DOHH2 (cell line): ENCODE measurements around the gene KLF2.
"Not testable (repeated sequence)": the region's sequence is repeated elsewhere in the genome, so short reads cannot be mapped to it uniquely, and the experiment has no call there.

Experiments
- H3F3A ChIP-seq: fragments of 200-600 bp; sonication (generic), shearing (Covaris generic); 2 replicates; pipeline ENCODE4 v1.6.0; 2016; ENCODE audit warnings: antibody characterized with exemption, mild to moderate bottlenecking; ENCODE audit not compliant: control insufficient read depth, insufficient read depth
- H3K27ac ChIP-seq: fragments of 200-600 bp; sonication (generic); 2 replicates; pipeline ENCODE4 v1.5.1; 2014; ENCODE audit warnings: low read depth, mild to moderate bottlenecking, low read length, moderate library complexity
- H3K27me3 ChIP-seq: fragments of 200-600 bp; sonication (generic); 2 replicates; pipeline ENCODE4 v1.6.1; 2014; ENCODE audit warnings: mild to moderate bottlenecking, low read length, mixed read lengths; ENCODE audit not compliant: control insufficient read depth
- H3K36me3 ChIP-seq: fragments of 200-600 bp; sonication (generic); 2 replicates; pipeline ENCODE4 v1.6.1; 2014; ENCODE audit warnings: mild to moderate bottlenecking, low read length, moderate library complexity, mixed read lengths; ENCODE audit not compliant: control insufficient read depth
- H3K4me1 ChIP-seq: fragments of 200-600 bp; sonication (generic); 2 replicates; pipeline ENCODE4 v1.6.1; 2014; ENCODE audit warnings: mild to moderate bottlenecking, low read length, mixed read lengths; ENCODE audit not compliant: control insufficient read depth
- H3K4me2 ChIP-seq: fragments of 200-600 bp; sonication (generic); 2 replicates; pipeline ENCODE4 v1.6.0; 2014; ENCODE audit warnings: mild to moderate bottlenecking, low read length, moderate library complexity
- H3K4me3 ChIP-seq: fragments of 200-600 bp; sonication (generic); 2 replicates; pipeline ENCODE4 v1.5.1; 2014; ENCODE audit warnings: mild to moderate bottlenecking, low read length, mixed read lengths
- H3K79me2 ChIP-seq: fragments of 200-600 bp; sonication (generic); 2 replicates; pipeline ENCODE4 v1.6.1; 2014; ENCODE audit warnings: mild to moderate bottlenecking, low read length, mixed read lengths; ENCODE audit not compliant: control insufficient read depth
- H3K9me2 ChIP-seq: fragments of 200-600 bp; sonication (generic); replicated peaks from 2 replicates; pipeline ENCODE4 v1.6.1; 2014; ENCODE audit warnings: mild to moderate bottlenecking, low read length, mixed read lengths; ENCODE audit not compliant: control insufficient read depth
- H3K9me3 ChIP-seq: fragments of 200-600 bp; sonication (generic); 2 replicates; pipeline ENCODE4 v1.6.1; 2014; ENCODE audit warnings: antibody characterized with exemption, low read length, mixed read lengths; ENCODE audit not compliant: control insufficient read depth, insufficient read depth
- H4K20me1 ChIP-seq: fragments of 200-600 bp; sonication (generic); 2 replicates; pipeline ENCODE4 v1.6.0; 2014; ENCODE audit warnings: low read depth, mild to moderate bottlenecking, antibody characterized with exemption, low read length, moderate library complexity; ENCODE audit not compliant: control insufficient read depth, insufficient read depth
- EZH2phosphoT487 ChIP-seq: fragments of 200-600 bp; sonication (generic); IDR thresholded peaks from 2 replicates; pipeline ENCODE4 v1.6.1; 2017; ENCODE audit warnings: borderline replicate concordance, mild to moderate bottlenecking, antibody characterized with exemption, low read length, moderate library complexity, mixed read lengths
- TF ChIP-seq, protein P1 (sequence below): fragments of 200-600 bp; sonication (generic); IDR thresholded peaks from one replicate; pipeline ENCODE4 v1.5.1; 2014; ENCODE audit warnings: antibody characterized with exemption, mild to moderate bottlenecking, low read depth, low read length; ENCODE audit not compliant: poor library complexity, severe bottlenecking

Gene KLF2

DNA sequence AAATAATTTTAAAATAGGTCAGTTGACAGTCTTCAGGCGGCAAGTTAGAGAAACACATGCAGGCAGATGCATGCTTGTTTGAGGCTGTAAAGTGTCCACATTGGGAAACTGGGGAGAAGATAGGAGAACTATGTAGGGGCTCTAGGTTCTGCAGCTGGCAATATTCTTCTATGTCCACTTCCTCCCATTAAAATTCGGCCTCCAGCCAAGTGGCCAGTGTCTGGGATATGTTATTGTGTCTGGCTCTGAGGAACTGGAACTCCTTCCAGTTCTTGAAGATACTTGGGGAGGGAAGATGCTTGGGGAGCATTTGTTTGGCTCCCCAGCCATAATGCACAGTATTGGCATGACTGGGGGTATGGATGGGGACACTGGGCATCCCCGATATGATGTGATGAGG, 20.9 kb upstream of the KLF2 start:
- no peak overlapping the region for H3K27ac ChIP-seq
- H3K4me3 ChIP-seq = no peak overlapping the region
- H3K79me2 ChIP-seq = no peaks in the 10 kb centered on the region
- no peaks in the 10 kb centered on the region for H3K36me3 ChIP-seq
- no peak overlapping the region for H3K4me2 ChIP-seq
- H3F3A ChIP-seq = peaks cover 3% of the 10 kb centered on the region; the same call in 1 of the 2 replicates
- H3K4me1 ChIP-seq = peaks cover 37% of the 10 kb centered on the region
- no peaks in the 10 kb centered on the region for H3K9me3 ChIP-seq
- TF ChIP-seq, protein P1, sequence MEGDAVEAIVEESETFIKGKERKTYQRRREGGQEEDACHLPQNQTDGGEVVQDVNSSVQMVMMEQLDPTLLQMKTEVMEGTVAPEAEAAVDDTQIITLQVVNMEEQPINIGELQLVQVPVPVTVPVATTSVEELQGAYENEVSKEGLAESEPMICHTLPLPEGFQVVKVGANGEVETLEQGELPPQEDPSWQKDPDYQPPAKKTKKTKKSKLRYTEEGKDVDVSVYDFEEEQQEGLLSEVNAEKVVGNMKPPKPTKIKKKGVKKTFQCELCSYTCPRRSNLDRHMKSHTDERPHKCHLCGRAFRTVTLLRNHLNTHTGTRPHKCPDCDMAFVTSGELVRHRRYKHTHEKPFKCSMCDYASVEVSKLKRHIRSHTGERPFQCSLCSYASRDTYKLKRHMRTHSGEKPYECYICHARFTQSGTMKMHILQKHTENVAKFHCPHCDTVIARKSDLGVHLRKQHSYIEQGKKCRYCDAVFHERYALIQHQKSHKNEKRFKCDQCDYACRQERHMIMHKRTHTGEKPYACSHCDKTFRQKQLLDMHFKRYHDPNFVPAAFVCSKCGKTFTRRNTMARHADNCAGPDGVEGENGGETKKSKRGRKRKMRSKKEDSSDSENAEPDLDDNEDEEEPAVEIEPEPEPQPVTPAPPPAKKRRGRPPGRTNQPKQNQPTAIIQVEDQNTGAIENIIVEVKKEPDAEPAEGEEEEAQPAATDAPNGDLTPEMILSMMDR = no peak
- TF ChIP-seq EZH2phosphoT487 = no peak
- no peaks in the 10 kb centered on the region for H4K20me1 ChIP-seq
- H3K9me2 ChIP-seq = no peaks in the 10 kb centered on the region
- H3K27me3 ChIP-seq = no peaks in the 10 kb centered on the region

DNA sequence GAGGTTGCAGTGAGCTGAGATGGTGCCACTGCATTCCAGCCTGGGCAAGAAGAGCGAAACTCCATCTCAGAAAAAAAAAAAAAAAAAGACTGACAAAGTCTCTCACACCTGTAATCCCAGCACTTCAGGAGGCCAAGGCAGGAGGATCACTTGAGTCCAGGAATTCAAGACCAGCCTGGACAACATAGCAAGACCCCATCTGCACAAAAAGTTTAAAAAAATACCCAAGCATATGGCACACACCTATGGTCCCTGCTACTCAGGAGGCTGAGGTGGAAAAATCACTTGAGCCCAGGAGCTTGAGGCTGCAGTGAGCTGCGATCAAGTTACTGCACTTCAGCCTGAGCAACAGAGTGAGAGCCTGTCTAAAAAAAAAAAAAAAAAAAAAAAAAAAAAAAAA, 20.1 kb upstream of the KLF2 start:
- H3K4me2 ChIP-seq, H3F3A ChIP-seq: not testable (repeated sequence)

DNA sequence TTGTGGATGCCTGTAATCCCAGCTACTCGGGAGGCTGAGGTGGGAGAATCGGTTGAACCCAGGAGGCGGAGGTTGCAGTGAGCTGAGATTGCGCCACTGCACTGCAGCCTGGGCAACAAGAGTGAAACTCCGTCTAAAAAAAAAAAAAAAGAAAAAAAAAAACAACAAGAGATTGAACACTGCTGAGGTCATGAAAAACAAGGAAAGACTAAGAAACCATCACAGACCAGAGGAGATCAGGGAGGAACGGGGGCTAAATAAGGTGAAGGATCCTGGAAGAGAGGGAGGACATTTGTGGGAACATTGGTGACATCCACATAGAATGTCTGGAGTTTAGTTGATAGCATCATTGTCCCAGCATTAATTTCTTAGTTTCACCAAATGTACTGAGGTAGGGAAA, 19.6 kb upstream of the KLF2 start:
- H3K27ac ChIP-seq, H3K27me3 ChIP-seq, H3F3A ChIP-seq, H3K9me2 ChIP-seq, H3K4me3 ChIP-seq, H3K79me2 ChIP-seq, H4K20me1 ChIP-seq, H3K36me3 ChIP-seq, H3K4me2 ChIP-seq, H3K9me3 ChIP-seq: not testable (repeated sequence)
- H3K4me1 ChIP-seq = peaks cover 37% of the 10 kb centered on the region

More for the DNA sequence above, 20.1 kb upstream of the KLF2 start:
- not testable (repeated sequence) for H3K27me3 ChIP-seq, H4K20me1 ChIP-seq, H3K4me3 ChIP-seq, H3K36me3 ChIP-seq, H3K79me2 ChIP-seq, H3K27ac ChIP-seq, H3K9me2 ChIP-seq, H3K9me3 ChIP-seq
- H3K4me1 ChIP-seq = peaks cover 37% of the 10 kb centered on the region

DNA sequence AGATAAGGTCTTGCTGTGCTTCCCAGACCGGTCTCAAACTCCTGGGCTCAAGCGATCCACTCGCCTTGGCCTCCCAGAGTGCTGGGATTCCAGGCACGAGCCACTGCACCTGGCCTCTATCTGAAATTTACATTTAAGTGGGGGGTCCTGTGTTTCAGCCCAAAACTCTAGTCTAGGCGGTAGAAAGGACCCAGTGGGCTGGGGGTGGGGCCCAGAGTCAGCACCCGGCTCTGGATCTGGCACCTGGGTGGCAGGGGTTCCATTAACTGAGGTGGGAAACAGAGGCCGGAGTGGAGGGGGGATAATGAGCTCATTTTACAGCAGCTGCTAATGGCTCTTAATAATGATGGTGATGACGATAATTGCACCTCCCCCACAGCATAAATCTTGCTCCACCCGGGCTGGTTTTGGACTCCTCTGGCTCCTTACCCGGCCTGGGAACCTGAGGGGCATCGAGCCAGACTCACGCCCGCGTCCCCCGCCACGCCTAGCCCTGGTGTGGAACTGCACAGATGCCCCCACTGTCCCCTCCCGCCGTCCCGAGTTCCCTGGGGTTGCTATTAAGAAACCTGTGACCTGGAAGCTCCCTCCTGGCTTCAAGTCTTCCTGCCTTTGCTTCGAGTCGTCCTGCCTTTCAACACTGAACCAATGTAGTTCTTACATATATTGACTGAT, 17.8 kb upstream of the KLF2 start:
- TF ChIP-seq, protein P1 = no peak
- no peak for TF ChIP-seq EZH2phosphoT487
- Histone ChIP-seq H3K27me3 (no peaks in the 10 kb centered on the region), H3K79me2 (no peaks in the 10 kb centered on the region), H3F3A (peaks cover 3% of the 10 kb centered on the region; the same call in 1 of the 2 replicates), H3K4me3 (no peak overlapping the region), H4K20me1 (no peaks in the 10 kb centered on the region), H3K9me2 (no peaks in the 10 kb centered on the region), H3K36me3 (no peaks in the 10 kb centered on the region), H3K9me3 (no peaks in the 10 kb centered on the region), H3K27ac (no peak overlapping the region), H3K4me1 (peaks cover 34% of the 10 kb centered on the region), H3K4me2 (no peak overlapping the region)
